GM19035 (cell line): ENCODE measurements around the gene NLRX1.
"Not testable (repeated sequence)": the region's sequence is repeated elsewhere in the genome, so short reads cannot be mapped to it uniquely, and the experiment has no call there.

ENCODE experiments used
- ATAC-seq: cut with Tn5 transposase; IDR thresholded peaks from one replicate; pipeline ENCODE4 v1.9.1; 2021; ENCODE audit not compliant: unreplicated experiment

NLRX1 gene

DNA sequence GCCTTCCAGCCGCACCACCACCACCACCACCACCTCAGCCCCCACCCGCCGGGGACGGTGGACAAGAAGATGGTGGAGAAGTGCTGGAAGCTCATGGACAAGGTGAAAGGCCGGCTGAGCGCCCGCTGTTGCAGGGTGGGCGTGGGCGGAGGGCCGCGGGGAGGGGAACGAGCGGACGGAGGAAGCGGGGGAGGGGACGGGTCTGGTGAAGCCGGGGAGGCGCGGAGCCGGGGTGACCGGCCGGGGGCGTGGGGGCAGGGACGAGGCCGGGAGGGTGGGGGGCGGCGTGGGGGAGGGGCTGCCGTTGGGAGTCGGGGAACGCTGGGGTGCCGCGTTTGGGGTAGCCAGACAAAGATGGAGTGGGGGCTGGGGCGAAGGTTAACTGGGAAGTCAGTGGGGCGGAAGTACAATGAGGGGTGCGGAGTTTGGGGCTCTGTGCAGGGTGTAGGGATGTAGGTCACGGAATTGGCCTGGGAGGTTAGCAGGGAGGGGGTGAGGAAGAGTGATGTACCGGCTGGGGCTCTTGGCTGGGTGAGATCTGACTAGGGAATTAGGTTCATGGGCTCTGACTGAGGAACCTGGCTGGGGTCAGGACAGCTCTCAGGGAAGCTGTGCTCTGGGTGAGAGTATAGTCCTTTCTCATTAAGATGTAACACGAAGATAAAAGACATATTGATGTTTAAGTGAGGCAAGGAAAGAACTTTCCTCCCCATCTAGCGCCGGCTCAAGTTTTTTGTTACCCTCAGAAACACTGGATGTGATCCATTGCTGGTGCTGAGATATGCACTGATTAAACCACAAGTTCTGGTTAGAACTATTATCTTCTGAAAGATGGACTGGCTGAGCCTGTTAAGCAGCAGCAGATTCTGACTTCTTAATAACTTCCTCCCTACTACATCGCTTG, 38.2 kb downstream of the NLRX1 start:
- peak; percentile 19 for ATAC-seq

DNA sequence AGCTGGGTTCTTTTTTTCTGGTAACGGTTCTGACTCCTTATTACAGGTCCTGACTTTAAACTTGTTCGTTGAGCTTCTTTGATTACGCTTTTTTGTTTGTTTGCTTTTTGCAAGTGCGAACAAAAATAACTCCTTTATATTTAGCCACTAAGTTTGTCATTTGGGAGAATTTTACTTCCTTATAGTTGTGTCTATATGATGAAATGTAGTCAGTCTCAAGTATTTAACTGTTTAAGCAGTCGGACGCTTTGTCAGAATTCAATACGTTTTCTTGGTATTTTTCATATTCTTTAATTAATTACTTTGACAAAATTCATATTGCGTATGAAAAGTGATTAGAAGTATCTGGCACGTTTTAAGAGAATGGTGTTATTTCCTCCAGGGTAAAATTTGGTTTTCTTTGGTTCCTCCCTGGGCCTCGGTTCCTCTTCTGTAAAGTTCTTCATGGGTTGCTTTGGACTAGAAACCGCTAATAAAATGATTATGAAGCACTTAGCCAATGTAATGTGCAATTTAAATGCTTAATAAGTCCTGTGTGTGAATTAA, 39.0 kb downstream of the NLRX1 start:
- no peak for ATAC-seq

DNA sequence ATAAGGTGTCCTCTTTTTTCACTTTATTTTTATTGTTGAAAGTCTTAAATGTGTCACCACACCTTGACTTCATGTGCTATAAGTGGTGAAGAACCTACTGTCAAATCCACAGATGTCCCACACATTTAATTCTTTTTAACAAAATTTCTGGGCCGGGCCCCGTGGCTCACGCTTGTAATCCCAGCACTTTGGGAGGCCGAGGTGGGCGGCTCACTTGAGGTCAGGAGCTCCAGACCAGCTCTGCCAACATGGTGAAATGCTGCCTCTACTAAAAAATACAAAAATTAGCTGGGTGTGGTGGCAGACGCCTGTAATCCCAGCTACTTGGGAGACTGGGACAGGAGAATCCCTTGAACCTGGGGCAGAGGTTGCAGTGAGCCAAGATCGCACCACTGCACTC, 40.7 kb downstream of the NLRX1 start:
- no peak for ATAC-seq

DNA sequence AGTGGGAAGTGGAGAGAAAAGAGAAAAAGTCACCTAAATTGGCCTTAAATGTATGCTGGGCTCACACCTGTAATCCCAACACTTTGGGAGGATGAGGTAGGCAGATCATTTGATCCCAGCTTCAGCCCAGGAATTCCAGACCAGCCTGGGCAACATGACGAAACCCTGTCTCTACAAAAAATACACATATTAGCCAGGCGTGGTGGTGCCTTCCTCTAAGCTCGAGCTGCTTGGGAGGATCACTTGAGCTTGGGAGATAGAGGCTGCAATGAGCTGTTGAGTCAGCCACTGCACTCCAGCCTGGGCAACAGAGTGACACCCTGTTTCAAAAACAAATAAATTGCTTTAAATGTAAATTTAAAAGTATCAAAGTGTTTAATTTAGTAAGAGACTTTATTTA, 41.5 kb downstream of the NLRX1 start:
- no peak for ATAC-seq

- no peak for ATAC-seq
Measured at GRCh38 chr11:119218141-119218878, 49.8 kb downstream of the NLRX1 start.

GRCh38 chr11:119222308-119222707, 53.8 kb downstream of the NLRX1 start:
- ATAC-seq = no peak

DNA sequence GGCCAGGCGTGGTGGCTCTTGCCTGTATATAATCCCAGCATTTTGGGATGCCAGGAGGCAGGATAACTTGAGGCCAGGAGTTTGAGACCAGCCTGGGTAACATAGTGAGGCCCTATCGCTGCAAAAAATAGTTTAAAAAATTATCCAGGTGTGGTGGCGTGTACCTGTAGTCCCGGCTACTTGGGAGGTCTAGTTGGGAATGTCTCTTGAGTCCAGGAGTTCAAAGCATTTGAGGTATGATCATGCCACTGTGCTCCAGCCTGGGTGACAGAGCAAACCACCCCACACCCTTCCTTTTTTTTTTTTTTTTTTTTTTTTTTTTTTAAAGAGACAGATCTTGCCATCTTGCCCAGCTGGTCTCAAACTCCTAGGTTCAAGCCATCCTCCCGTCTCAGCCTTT, 54.4 kb downstream of the NLRX1 start:
- no peak for ATAC-seq

GRCh38 chr11:119223856-119224255, 55.3 kb downstream of the NLRX1 start:
- no peak for ATAC-seq

DNA sequence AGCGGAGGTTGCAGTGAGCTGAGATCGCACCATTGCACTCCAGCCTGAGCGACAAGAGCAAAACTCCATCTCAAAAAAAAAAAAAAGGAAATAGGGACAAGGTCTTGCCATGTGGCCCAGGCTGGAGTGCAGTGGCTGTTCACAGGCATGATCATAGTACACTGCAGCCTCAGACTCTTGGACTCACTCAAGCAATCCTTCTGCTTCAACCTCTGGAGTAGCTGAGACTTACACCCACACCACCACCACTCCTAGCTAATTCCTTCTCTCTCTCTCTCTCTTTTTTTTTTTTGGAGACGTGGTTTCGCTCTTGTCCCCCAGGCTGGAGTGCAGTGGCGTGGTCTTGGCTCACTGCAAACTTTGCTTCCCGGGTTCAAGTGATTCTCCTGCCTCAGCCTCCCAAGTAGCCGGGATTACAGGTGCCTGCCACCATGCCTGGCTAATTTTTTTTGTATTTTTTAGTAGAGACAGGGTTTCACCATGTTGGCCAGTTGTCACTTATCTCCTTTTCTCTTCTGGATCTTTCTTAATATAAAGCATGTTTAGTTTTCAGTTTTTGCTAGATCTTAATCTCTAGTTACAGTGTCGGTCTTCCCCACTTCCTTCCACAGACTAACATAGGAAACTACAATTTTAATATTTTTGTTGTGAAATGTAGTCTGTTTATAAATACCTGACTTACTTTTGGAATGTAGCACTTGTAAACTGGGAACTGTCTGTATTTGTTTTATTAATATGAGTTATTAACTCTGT, 60.2 kb downstream of the NLRX1 start:
- ATAC-seq = not testable (repeated sequence)

DNA sequence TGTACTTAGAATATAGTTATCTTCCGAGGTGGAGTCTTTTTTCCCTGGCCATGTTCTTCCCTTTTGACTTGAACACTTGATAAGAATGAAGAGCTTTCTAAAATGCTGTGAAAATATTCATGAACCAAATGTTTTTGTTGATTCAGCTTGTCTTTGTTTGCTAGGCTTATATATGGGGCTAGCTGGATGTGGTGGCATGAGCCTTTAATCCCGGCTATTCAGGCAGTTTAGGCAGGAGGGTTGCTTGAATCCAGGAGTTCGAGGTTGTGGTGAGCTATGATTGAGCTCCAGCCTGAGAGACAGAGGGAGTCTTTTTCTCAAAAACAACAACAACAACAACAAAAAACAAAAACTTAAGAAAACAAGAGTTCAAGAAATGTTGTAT, 60.8 kb downstream of the NLRX1 start:
- ATAC-seq = no peak

DNA sequence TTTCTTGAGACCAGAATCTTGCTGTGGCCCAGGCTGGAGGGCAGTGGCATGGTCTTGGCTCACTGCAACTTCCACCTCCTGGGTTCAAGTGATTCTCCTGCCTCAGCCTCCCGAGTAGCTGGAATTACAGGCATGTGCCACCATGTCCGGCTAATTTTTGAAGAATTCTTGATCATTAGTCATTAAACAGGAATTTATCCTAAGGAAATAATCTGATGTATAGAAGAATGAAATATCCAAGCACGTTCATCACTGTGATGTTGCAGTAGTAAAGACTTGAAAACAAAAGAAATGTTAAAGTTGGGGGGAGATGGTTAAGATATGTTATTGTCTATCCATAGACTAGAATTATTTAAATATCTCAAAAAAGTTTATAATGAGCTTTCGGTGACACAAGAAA, 61.2 kb downstream of the NLRX1 start:
- no peak for ATAC-seq
